GM19455 (cell line): ENCODE measurements around the gene OR2H1.
"Not testable (repeated sequence)": the region's sequence is repeated elsewhere in the genome, so short reads cannot be mapped to it uniquely, and the experiment has no call there.

Experiments
- ATAC-seq: cut with Tn5 transposase; IDR thresholded peaks from one replicate; pipeline ENCODE4 v1.9.1; 2021; ENCODE audit not compliant: unreplicated experiment

Gene OR2H1

DNA sequence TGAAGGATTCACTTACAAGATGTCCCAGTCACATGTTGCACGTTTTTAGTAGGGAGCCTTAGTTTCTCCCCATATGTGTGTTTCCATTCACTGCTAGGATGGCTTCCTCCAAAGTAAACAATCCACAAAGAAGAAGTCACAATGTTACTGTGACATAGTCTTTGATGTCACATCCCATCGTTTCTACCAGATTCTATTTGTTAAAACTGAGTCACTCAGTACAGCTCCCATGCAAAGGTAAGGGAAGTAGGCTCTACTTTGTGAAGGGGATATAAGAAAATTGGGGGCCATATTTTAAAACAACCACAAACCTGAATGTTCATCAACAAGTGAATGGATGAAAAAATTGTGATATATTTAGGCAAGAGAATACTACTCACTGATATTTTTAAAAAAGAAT is at the start of gene OR2H1, which contains the start of gene OR11A1:
Gene OR2H1, plus strand, starts transcription at position 185 of the 400 bp plus-strand sequence. CDS start 4,615 bp downstream, outside the sequence.
Gene OR11A1, minus strand, starts transcription at position 101 of the 400 bp plus-strand sequence. CDS start 29,430 bp downstream, outside the sequence.
- ATAC-seq, result no peak

- no peak for ATAC-seq
Measured at GRCh38 chr6:29414588-29414987, 42.4 kb upstream of the OR2H1 start, which contains the start of gene OR12D1. Gene OR12D1, plus strand, starts transcription at chr6:29414928.

DNA sequence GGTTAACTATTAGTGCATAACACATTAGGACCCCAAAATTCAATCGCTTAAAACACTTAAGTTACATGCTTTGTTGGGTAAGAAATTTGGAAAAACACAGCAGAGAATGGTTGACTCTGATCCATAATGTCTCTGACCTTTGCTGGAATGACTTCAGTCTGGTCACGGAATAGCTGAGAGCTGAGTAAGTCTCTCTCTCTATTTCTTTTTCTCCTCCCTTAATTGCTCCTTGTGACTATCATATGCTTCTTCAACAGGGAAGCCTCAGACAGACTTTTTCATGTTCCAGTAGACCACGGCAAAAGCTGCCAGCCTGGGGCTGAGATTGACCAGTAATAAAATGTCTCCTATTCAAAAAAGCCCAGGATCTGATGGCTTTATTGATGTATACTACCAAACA is 37.4 kb upstream of the OR2H1 start:
- no peak for ATAC-seq

DNA sequence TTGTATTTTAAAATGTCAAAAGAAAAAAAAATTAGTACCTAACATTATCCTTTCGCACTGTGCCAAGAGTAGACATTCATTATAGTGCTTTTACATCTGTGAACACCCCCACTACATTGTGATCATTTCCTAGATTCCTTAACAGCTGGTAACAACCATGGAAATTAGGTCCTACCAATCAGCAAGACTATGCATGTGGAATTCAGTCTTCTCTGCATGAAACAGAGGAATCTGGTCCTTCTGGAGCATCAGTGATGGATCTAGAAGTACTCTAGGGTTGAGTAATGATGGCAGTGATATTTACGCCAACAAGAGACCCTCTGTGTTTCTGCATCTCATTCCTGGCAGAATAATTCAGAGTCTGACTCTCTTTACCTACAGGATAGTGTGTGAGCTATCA is 32.8 kb upstream of the OR2H1 start:
- no peak for ATAC-seq

GRCh38 chr6:29424575-29424974 is 32.4 kb upstream of the OR2H1 start:
- no peak for ATAC-seq

DNA sequence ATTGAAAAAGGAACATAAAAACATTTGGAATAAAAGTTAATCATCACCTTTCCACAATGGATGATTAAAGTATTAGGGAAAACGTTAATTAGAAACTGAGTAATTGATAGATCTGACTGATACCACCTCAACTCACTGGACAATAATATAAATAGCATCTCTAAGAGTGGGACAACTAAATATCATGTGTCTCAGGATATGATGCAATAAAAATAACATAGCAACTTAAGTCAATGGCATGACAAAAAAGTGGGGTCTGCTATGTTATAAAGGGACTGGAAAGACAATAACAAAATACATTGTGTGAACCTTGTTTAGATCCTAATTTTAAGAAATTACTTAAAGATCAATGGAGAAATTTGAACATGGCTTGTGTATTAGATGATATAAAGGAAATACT is 31.9 kb upstream of the OR2H1 start:
- no peak for ATAC-seq

DNA sequence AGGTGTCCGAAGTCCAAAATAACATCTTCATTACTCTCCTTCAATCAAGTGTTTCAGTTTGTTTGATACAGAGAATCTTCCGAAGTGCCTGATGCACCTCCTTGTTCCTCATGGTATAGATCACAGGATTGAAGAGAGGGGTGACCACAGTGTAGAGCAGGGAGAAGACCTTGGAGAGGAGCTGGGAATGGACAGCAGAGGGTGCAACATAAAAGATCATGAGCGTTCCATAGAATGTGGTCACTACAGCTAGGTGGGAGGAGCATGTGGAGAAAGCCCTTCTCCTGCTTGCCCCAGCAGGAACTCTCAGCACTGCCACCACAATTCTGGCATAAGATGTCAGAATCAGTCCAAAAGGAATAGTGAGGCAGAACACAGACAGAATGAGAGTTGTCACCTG is 30.3 kb upstream of the OR2H1 start:
- no peak for ATAC-seq

DNA sequence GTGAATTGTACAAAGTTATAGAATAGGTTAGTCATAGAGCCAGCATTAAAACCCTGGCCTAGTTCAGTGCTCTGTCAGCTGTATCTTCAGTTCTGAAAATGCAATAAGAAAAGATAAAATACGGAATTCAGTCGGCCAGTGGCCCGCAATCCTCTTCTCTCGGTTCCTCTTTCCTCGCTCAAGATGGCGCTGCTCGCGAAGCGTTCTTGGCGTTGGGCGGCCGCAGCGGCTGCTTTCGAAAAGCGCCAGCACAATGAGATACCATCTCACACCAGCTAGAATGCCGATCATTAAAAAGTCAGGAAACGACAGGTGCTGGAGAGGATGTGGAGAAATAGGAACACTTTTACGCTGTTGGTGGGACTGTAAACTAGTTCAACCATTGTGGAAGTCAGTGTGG is 20.2 kb upstream of the OR2H1 start:
- not testable (repeated sequence) for ATAC-seq

DNA sequence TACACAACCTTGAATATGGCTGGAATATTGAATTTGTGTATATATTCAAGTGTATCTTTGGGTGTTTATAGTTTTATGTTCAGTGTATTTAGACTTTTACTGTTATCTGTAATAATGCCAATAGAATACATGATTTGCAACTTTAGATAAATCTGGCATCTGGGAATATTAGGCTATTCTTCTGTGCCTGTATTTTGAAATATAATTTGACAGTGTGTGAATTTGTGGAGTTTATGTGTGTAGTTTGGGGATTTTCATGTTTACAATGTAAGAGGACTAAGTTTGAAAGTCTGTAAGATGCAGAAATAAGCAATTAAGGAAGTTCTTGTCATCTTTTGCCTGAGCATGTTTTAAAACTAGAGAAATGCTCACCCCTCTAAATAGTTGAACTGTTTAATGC is 17.9 kb upstream of the OR2H1 start, which contains the start of gene OR10C1:
Gene OR10C1, plus strand, starts transcription at position 301 of the 400 bp plus-strand sequence. CDS start 710 bp downstream, outside the sequence.
- ATAC-seq, result no peak

GRCh38 chr6:29442719-29443118 is 14.2 kb upstream of the OR2H1 start:
- no peak for ATAC-seq

- not testable (repeated sequence) for ATAC-seq
Measured at GRCh38 chr6:29444031-29444430, 12.9 kb upstream of the OR2H1 start.

GRCh38 chr6:29447670-29448069 is 9.3 kb upstream of the OR2H1 start:
- ATAC-seq, result no peak

DNA sequence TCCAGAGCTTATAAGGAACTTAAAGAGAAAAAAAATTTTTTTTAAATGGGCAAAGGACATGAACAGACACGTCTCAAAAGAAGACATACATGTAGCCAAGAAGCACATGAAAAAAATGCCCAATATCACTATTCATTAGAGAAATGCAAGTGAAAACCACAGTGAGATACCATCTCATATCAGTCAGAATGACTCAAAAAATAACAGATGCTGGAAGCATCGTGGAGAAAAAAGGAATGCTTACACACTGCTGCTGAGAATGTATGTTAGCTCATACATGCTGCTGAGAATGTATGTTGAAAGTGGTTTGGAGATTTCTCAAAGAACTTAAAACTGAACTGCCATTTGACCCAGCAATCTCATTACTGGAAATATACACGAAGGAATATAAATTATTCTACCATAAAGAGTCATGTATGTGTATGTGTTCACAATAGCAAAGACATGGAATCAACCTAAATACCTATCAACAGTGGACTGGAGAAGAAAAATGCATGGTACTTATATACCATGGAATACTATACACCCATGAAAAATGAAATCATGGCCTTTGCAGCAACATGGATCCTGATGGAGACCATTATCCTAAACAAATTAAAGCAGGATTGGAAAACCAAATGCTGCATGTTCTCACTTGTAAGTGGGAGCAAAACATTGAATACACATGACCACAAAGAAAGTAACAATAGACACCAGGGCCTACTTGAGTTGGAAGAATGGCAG is 5.3 kb upstream of the OR2H1 start:
- no peak for ATAC-seq

DNA sequence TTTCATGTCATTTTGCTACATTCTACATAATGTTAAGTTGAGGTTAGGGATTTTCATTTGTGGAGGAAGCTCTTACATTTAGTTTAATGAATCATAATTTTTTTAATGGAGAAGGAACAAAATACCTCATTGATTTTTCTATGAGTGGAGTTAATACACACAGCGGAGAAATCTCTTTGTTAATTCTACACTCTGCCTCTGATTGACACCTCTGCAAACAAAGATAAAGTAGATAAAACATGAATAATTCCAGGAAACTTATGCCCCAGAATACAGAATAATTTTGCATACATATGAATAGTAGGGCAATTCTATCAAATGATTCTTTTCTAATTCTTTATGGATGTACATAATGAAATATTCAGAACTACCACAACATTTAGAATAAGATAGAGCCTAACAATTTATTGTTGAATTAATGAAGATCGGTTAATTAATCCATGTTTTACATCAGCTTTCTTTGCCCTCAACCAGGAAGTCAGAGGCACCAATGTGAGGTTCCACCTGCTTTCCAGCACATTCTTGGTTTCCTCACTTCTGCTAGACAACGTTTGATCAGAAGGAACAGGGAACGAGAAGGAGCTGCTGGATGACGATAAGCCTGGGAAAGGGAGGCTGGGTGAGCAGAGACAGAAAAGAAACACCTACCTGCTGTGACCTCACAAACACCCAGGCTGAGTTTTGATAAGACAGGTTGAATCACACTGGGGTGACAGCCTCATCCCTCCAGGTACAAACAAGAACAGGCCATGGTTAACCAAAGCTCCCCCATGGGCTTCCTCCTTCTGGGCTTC is 4.3 kb downstream of the OR2H1 start:
- no peak for ATAC-seq

DNA sequence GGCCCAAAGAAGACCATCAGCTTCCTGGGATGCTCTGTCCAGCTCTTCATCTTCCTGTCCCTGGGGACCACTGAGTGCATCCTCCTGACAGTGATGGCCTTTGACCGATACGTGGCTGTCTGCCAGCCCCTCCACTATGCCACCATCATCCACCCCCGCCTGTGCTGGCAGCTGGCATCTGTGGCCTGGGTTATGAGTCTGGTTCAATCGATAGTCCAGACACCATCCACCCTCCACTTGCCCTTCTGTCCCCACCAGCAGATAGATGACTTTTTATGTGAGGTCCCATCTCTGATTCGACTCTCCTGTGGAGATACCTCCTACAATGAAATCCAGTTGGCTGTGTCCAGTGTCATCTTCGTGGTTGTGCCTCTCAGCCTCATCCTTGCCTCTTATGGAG is 5.1 kb downstream of the OR2H1 start:
- ATAC-seq, result no peak

GRCh38 chr6:29465279-29465678 is 8.3 kb downstream of the OR2H1 start:
- ATAC-seq, result no peak

GRCh38 chr6:29465801-29466200 is 8.8 kb downstream of the OR2H1 start:
- ATAC-seq, result no peak

GRCh38 chr6:29466241-29466640 is 9.3 kb downstream of the OR2H1 start:
- ATAC-seq, result no peak

GRCh38 chr6:29474996-29475395 is 18.0 kb downstream of the OR2H1 start:
- no peak for ATAC-seq

DNA sequence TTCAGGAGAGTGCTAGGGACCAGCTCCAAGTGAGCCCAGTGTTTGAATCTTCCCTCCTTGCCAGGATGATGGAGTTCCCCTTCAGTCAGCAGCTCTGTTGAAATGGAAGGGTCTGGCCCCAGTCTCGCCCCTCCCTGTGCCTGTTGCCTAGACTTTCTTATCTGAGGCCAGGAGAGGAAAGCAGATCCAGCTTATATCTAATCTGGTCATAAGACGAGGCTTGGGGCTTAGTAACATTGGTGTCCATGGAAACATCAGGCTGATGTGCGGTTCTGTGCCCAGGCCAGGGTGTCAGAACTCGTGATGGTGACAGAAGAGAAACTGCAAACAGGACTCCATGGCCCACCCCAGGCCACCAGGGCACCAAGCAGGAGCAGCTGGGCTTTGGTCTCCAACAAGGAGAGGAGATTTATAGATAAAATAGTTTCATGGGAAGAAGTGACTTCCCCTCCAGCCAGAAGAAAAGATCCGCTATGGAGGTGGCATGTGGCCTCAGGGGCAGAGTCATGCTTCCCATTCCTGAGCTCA is 21.0 kb downstream of the OR2H1 start:
- no peak for ATAC-seq

GRCh38 chr6:29478740-29479139 is 21.8 kb downstream of the OR2H1 start:
- no peak for ATAC-seq

DNA sequence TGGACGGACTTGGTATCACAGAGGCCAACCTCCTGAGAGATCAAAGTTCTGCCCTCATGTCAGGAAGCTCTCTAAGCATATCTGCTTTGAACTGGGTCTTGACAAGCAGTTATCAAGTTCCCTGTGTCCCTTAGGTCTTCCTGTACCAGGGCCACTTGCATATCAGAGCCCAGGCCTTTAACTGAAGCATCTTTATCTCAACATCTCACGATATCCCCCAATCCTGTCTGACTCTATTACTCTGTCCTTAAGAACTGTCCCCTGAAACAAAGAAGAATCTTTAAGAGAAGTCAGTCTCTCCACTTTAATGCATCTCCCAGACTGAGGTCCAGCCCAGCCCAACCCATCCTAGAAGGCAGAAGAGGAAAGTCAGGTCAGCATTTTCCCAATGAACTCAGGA is 22.6 kb downstream of the OR2H1 start:
- no peak for ATAC-seq
